Measurements from ENCODE around the gene GALNS.

The GALNS gene

DNA sequence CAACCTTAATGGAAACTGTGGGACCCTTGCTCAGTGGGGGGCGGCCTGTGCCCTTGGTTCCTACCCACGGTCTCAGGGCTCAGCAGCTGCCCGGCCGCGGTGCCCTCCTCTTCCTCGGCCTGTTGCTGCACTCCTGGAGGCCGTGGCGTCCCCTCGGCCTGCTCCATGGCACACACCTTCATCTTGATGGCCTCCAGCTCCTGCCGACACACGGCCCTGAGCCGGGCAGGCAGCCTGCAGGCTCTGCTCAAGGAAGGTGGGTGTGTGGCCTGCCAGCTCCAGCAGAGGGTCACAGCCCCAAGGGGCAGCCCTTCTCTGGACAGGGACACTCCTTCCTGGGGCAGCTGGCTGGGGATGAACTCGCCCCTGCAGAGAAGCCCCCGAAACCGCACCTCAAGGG lies 9.0 kb upstream of the GALNS start:
- H3K27ac ChIP-seq (ENCODE audit: low read depth, low read length, poor library complexity, severe bottlenecking), result no peak overlapping the region
- TF ChIP-seq EZH2 (IDR thresholded peaks at IDR 0.05; ENCODE audit: borderline replicate concordance, low read length), result no peak
- TF ChIP-seq, protein P1, sequence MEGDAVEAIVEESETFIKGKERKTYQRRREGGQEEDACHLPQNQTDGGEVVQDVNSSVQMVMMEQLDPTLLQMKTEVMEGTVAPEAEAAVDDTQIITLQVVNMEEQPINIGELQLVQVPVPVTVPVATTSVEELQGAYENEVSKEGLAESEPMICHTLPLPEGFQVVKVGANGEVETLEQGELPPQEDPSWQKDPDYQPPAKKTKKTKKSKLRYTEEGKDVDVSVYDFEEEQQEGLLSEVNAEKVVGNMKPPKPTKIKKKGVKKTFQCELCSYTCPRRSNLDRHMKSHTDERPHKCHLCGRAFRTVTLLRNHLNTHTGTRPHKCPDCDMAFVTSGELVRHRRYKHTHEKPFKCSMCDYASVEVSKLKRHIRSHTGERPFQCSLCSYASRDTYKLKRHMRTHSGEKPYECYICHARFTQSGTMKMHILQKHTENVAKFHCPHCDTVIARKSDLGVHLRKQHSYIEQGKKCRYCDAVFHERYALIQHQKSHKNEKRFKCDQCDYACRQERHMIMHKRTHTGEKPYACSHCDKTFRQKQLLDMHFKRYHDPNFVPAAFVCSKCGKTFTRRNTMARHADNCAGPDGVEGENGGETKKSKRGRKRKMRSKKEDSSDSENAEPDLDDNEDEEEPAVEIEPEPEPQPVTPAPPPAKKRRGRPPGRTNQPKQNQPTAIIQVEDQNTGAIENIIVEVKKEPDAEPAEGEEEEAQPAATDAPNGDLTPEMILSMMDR (IDR thresholded peaks at IDR 0.05; ENCODE audit: low read length), result no peak
- no peak overlapping the region for H3K9ac ChIP-seq (ENCODE audit: low read length)

DNA sequence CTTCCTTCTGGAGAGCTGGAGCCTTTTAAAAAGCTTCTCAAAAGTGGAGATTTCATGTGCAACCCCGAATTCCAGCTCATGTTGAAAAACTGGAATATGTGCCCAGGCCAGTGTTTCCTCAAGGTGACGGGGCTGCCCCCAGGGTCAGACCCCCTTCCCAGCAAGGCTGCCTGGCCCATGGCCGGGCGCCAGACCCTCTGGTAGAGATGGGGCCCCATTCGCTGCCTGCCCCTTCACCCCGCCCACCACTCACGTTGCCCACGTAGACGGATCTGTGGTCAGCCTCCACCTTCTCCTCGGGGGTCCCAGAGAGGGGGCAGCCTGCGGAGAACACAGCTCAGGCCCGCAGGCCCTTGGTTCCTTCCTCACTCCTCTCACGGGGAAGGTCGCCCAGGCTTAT lies 8.6 kb upstream of the GALNS start:
- no peak for TF ChIP-seq EZH2 (IDR thresholded peaks at IDR 0.05; ENCODE audit: borderline replicate concordance, low read length)
- TF ChIP-seq, protein P1 (IDR thresholded peaks at IDR 0.05; ENCODE audit: low read length), result no peak
- Histone ChIP-seq H3K4me1 (ENCODE audit: insufficient read depth, low read length, severe bottlenecking) (no peaks in the 10 kb centered on the region), H2AFZ (ENCODE audit: low read length) (no peak overlapping the region), H3F3A (ENCODE audit: insufficient read depth, low read length) (no peaks in the 10 kb centered on the region), H4K20me1 (ENCODE audit: insufficient read depth, low read length) (no peaks in the 10 kb centered on the region), H3K4me2 (ENCODE audit: low read length) (no peak overlapping the region), H3K27me3 (ENCODE audit: insufficient read depth, low read length) (peaks cover 10% of the 10 kb centered on the region; the same call in 1 of the 2 replicates), H3K9me2 (ENCODE audit: low read depth, low read length) (no peaks in the 10 kb centered on the region), H3K9me3 (ENCODE audit: low read length) (no peaks in the 10 kb centered on the region), H3K79me2 (ENCODE audit: insufficient read depth, low read length) (no peaks in the 10 kb centered on the region), H3K27ac (ENCODE audit: low read depth, low read length, poor library complexity, severe bottlenecking) (no peak overlapping the region), H3K4me3 (ENCODE audit: low read depth, low read length, poor library complexity, severe bottlenecking) (no peak overlapping the region), H3K36me3 (ENCODE audit: insufficient read depth, low read length) (peaks cover 14% of the 10 kb centered on the region), H3K9ac (ENCODE audit: low read length) (no peak overlapping the region)

More for the DNA sequence above, 9.0 kb upstream of the GALNS start:
- H4K20me1 ChIP-seq (ENCODE audit: insufficient read depth, low read length), result no peaks in the 10 kb centered on the region
- H3K79me2 ChIP-seq (ENCODE audit: insufficient read depth, low read length), result no peaks in the 10 kb centered on the region
- no peaks in the 10 kb centered on the region for H3K9me3 ChIP-seq (ENCODE audit: low read length)
- peaks cover 9% of the 10 kb centered on the region; the same call in 1 of the 2 replicates for H3K36me3 ChIP-seq (ENCODE audit: insufficient read depth, low read length)
- H3K4me3 ChIP-seq (ENCODE audit: low read depth, low read length, poor library complexity, severe bottlenecking), result no peak overlapping the region
- H3K9me2 ChIP-seq (ENCODE audit: low read depth, low read length), result no peaks in the 10 kb centered on the region
- H3K4me2 ChIP-seq (ENCODE audit: low read length), result no peak overlapping the region
- H3K4me1 ChIP-seq (ENCODE audit: insufficient read depth, low read length, severe bottlenecking), result no peaks in the 10 kb centered on the region
- no peaks in the 10 kb centered on the region for H3F3A ChIP-seq (ENCODE audit: insufficient read depth, low read length)
- H2AFZ ChIP-seq (ENCODE audit: low read length), result no peak overlapping the region
- peaks cover 14% of the 10 kb centered on the region for H3K27me3 ChIP-seq (ENCODE audit: insufficient read depth, low read length)

DNA sequence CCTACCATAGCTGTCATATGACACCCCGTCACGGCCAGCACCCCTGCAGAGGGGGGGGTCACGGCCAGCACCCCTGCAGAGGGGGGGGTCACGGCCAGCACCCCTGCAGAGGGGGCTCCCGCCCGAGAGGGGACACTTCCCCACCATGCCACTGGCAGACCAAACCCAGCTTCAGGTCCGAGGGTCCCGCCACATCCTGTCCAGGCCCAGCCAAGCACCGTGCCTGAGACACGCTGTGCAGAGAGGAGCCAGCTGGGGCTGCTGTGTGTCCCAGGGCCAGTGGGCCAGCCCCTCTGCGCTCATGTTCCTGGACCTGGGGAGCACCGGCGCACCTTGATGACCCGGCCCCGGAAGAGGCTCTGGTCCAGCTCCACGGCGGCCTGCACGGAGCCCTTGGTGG lies 7.8 kb upstream of the GALNS start:
- Histone ChIP-seq H3K4me1 (ENCODE audit: insufficient read depth, low read length, severe bottlenecking) (peaks cover 6% of the 10 kb centered on the region), H3K36me3 (ENCODE audit: insufficient read depth, low read length) (peaks cover 22% of the 10 kb centered on the region), H3K4me3 (ENCODE audit: low read depth, low read length, poor library complexity, severe bottlenecking) (no peak overlapping the region), H4K20me1 (ENCODE audit: insufficient read depth, low read length) (no peaks in the 10 kb centered on the region), H3K27me3 (ENCODE audit: insufficient read depth, low read length) (peaks cover 8% of the 10 kb centered on the region; the same call in 1 of the 2 replicates), H3K9me3 (ENCODE audit: low read length) (no peaks in the 10 kb centered on the region), H3K27ac (ENCODE audit: low read depth, low read length, poor library complexity, severe bottlenecking) (no peak overlapping the region), H3K79me2 (ENCODE audit: insufficient read depth, low read length) (no peaks in the 10 kb centered on the region), H3K9me2 (ENCODE audit: low read depth, low read length) (no peaks in the 10 kb centered on the region), H3F3A (ENCODE audit: insufficient read depth, low read length) (no peaks in the 10 kb centered on the region), H2AFZ (ENCODE audit: low read length) (no peak overlapping the region), H3K4me2 (ENCODE audit: low read length) (no peak overlapping the region), H3K9ac (ENCODE audit: low read length) (no peak overlapping the region)
- no peak for TF ChIP-seq EZH2 (IDR thresholded peaks at IDR 0.05; ENCODE audit: borderline replicate concordance, low read length)
- TF ChIP-seq, protein P1 (IDR thresholded peaks at IDR 0.05; ENCODE audit: low read length), result no peak

Data from OCI-LY1 (cell line).